Activated CD4-positive, alpha-beta T cell treated with anti-CD3 and anti-CD28 coated beads, Interleukin-2, amount 10 ng/mL, durations not matched to agents 24 days and 14 days (primary cell): Measurements from ENCODE around the gene CYP11A1. TPM values are rescaled to one million over a fixed set of nuclear protein-coding genes. Genes with fewer than 3 reads are reported as not detected.

Experiments used
- DNase-seq: peaks from one replicate; pipeline ENCODE4 v3.0.0; 2022
- H3K27ac Mint-ChIP-seq: one replicate; pipeline ENCODE4 v1.8.0; 2022; ENCODE audit warnings: mild to moderate bottlenecking, mixed read lengths
- H3K27me3 Mint-ChIP-seq: one replicate; pipeline ENCODE4 v1.8.0; 2022; ENCODE audit warnings: mixed read lengths
- H3K36me3 Mint-ChIP-seq: one replicate; pipeline ENCODE4 v1.8.0; 2022; ENCODE audit warnings: low read depth, mild to moderate bottlenecking, mixed read lengths
- H3K4me1 Mint-ChIP-seq: one replicate; pipeline ENCODE4 v1.8.0; 2021; ENCODE audit warnings: mixed read lengths
- H3K4me3 Mint-ChIP-seq: one replicate; pipeline ENCODE4 v1.8.0; 2022; ENCODE audit warnings: mild to moderate bottlenecking, moderate library complexity, mixed read lengths
- H3K9me3 Mint-ChIP-seq: one replicate; pipeline ENCODE4 v1.8.0; 2021; ENCODE audit warnings: mixed read lengths
- intact Hi-C: fragments of 100-400 bp; cut with micrococcal nuclease; formaldehyde crosslinking; loops from one replicate; pipeline ENCODE4 v1.15.1; 2023
- total RNA-seq: library from RNA; stranded (reverse); gene quantifications from 2 replicates; pipeline ENCODE4 v1.2.3, GENCODE V29; 2022

Gene CYP11A1
- total RNA-seq, 1 donor from 2014 or later, result not detected

GRCh38 chr15:74301583-74302361 is 65.7 kb downstream of the CYP11A1 start:
- H3K4me1 Mint-ChIP-seq, result no peaks in the 10 kb centered on the region
- H3K27me3 Mint-ChIP-seq, result peaks cover 39% of the 10 kb centered on the region
- no peak overlapping the region for H3K27ac Mint-ChIP-seq
- DNase-seq, result no peak
- H3K9me3 Mint-ChIP-seq, result no peaks in the 10 kb centered on the region
- intact Hi-C loops, result loop anchor here (1.0 to 5.0 kb wide), 2 partner anchors 173 to 329 kb away; no protein-coding TSS in a partner anchor
- H3K4me3 Mint-ChIP-seq, result no peak overlapping the region
- H3K36me3 Mint-ChIP-seq, result no peaks in the 10 kb centered on the region

- no peak for DNase-seq
- Mint-ChIP-seq H3K27me3 (peaks cover 37% of the 10 kb centered on the region), H3K27ac (no peak overlapping the region), H3K36me3 (no peaks in the 10 kb centered on the region), H3K9me3 (no peaks in the 10 kb centered on the region), H3K4me3 (no peak overlapping the region), H3K4me1 (no peaks in the 10 kb centered on the region)
- intact Hi-C loops, result loop anchor here (5.0 kb wide), 1 partner anchor 328 kb away; no protein-coding TSS in a partner anchor
Measured at GRCh38 chr15:74300057-74300795, 67.2 kb downstream of the CYP11A1 start.

- Mint-ChIP-seq H3K4me3 (no peak overlapping the region), H3K36me3 (no peaks in the 10 kb centered on the region), H3K4me1 (no peaks in the 10 kb centered on the region), H3K27me3 (peaks cover 35% of the 10 kb centered on the region), H3K9me3 (no peaks in the 10 kb centered on the region), H3K27ac (no peak overlapping the region)
- no peak for DNase-seq
- intact Hi-C loops, result no loop called here
Measured at GRCh38 chr15:74297887-74298286, 69.6 kb downstream of the CYP11A1 start.

- H3K36me3 Mint-ChIP-seq, result no peaks in the 10 kb centered on the region
- peaks cover 6% of the 10 kb centered on the region for H3K4me1 Mint-ChIP-seq
- no peaks in the 10 kb centered on the region for H3K9me3 Mint-ChIP-seq
- peaks cover 16% of the 10 kb centered on the region for H3K27me3 Mint-ChIP-seq
- no peak overlapping the region for H3K27ac Mint-ChIP-seq
- H3K4me3 Mint-ChIP-seq, result no peak overlapping the region
- intact Hi-C loops, result no loop called here
- no peak for DNase-seq
Measured at GRCh38 chr15:74295800-74296199, 71.6 kb downstream of the CYP11A1 start.

GRCh38 chr15:74294010-74294409 is 73.4 kb downstream of the CYP11A1 start:
- Mint-ChIP-seq H3K27me3 (peaks cover 6% of the 10 kb centered on the region), H3K9me3 (no peaks in the 10 kb centered on the region), H3K4me1 (peaks cover 10% of the 10 kb centered on the region), H3K4me3 (no peak overlapping the region), H3K27ac (no peak overlapping the region), H3K36me3 (no peaks in the 10 kb centered on the region)
- DNase-seq, result no peak
- intact Hi-C loops, result no loop called here

GRCh38 chr15:74293021-74293810 is 74.2 kb downstream of the CYP11A1 start:
- no peak overlapping the region for H3K27ac Mint-ChIP-seq
- peaks cover 5% of the 10 kb centered on the region for H3K27me3 Mint-ChIP-seq
- H3K4me1 Mint-ChIP-seq, result peaks cover 10% of the 10 kb centered on the region
- no peak overlapping the region for H3K4me3 Mint-ChIP-seq
- DNase-seq, result no peak
- H3K36me3 Mint-ChIP-seq, result no peaks in the 10 kb centered on the region
- intact Hi-C loops, result no loop called here
- no peaks in the 10 kb centered on the region for H3K9me3 Mint-ChIP-seq

- DNase-seq, result peak; percentile 95
- Mint-ChIP-seq H3K4me1 (peaks cover 10% of the 10 kb centered on the region), H3K4me3 (peak overlapping the region; percentile 13), H3K27me3 (no peaks in the 10 kb centered on the region), H3K27ac (peak overlapping the region; percentile 79), H3K9me3 (no peaks in the 10 kb centered on the region), H3K36me3 (no peaks in the 10 kb centered on the region)
- intact Hi-C loops, result no loop called here
Measured at GRCh38 chr15:74291101-74292071, 76.1 kb downstream of the CYP11A1 start.

GRCh38 chr15:74290645-74291044 is 76.8 kb downstream of the CYP11A1 start:
- no peaks in the 10 kb centered on the region for H3K36me3 Mint-ChIP-seq
- H3K4me3 Mint-ChIP-seq, result no peak overlapping the region
- no peaks in the 10 kb centered on the region for H3K9me3 Mint-ChIP-seq
- intact Hi-C loops, result no loop called here
- peaks cover 10% of the 10 kb centered on the region for H3K4me1 Mint-ChIP-seq
- DNase-seq, result no peak
- H3K27me3 Mint-ChIP-seq, result no peaks in the 10 kb centered on the region
- H3K27ac Mint-ChIP-seq, result no peak overlapping the region

GRCh38 chr15:74289671-74290070 is 77.8 kb downstream of the CYP11A1 start:
- intact Hi-C loops, result no loop called here
- Mint-ChIP-seq H3K4me1 (peaks cover 10% of the 10 kb centered on the region), H3K36me3 (no peaks in the 10 kb centered on the region), H3K9me3 (no peaks in the 10 kb centered on the region), H3K27me3 (no peaks in the 10 kb centered on the region), H3K4me3 (no peak overlapping the region), H3K27ac (no peak overlapping the region)
- DNase-seq, result no peak

Other genes with a start within 250 kb of the CYP11A1 start
- not detected in 2 replicates for gene ISLR2, start 237.1 kb downstream of the CYP11A1 start, total RNA-seq
- not detected in 2 replicates for gene ISLR, start 193.9 kb downstream of the CYP11A1 start, total RNA-seq
- gene STRA6, start 164.9 kb downstream of the CYP11A1 start, total RNA-seq, result not detected in 2 replicates
- not detected in 2 replicates for gene CCDC33, start 131.3 kb downstream of the CYP11A1 start, total RNA-seq
- 88.0 and 89.6 TPM in 2 replicates for gene SEMA7A, start 66.3 kb upstream of the CYP11A1 start, total RNA-seq
- gene UBL7, start 93.5 kb upstream of the CYP11A1 start, total RNA-seq, result 53.5 and 62.1 TPM in 2 replicates
- gene ARID3B, start 173.6 kb upstream of the CYP11A1 start, total RNA-seq, result 31.1 and 33.9 TPM in 2 replicates
- 112 and 113 TPM in 2 replicates for gene CLK3, start 248.2 kb upstream of the CYP11A1 start, total RNA-seq